HEK293 (cell line): ENCODE data around the gene CEP55.

Experiments used
- ELK4 ChIP-seq: IDR thresholded peaks from 2 replicates; pipeline ENCODE4 v1.6.1; 2011; ENCODE audit warnings: mild to moderate bottlenecking, low read depth, low read length, borderline replicate concordance
- HOXA7 ChIP-seq: sonication (generic); formaldehyde crosslinking; IDR thresholded peaks from 2 replicates; pipeline ENCODE4 v1.8.1; 2022; ENCODE audit warnings: missing genetic modification reagents, borderline replicate concordance
- INSM2 ChIP-seq: fragments of 450-650 bp; formaldehyde crosslinking; IDR thresholded peaks from 2 replicates; pipeline ENCODE4 v1.5.1; 2016; ENCODE audit warnings: missing biosample characterization, missing genetic modification characterization
- KLF1 ChIP-seq: fragments of 450-650 bp; formaldehyde crosslinking; IDR thresholded peaks from 2 replicates; pipeline ENCODE4 v1.5.1; 2016; ENCODE audit warnings: missing biosample characterization, missing genetic modification characterization
- SP7 ChIP-seq: fragments of 450-650 bp; formaldehyde crosslinking; IDR thresholded peaks from 2 replicates; pipeline ENCODE4 v1.5.1; 2016; ENCODE audit warnings: missing biosample characterization, missing genetic modification characterization
- TCF7L2 ChIP-seq: IDR thresholded peaks from 2 replicates; pipeline ENCODE4 v1.6.1; 2011; ENCODE audit warnings: low read depth, mild to moderate bottlenecking, inconsistent platforms, low read length, moderate library complexity, borderline replicate concordance
- ZBTB10 ChIP-seq: fragments of 450-650 bp; formaldehyde crosslinking; IDR thresholded peaks from 2 replicates; pipeline ENCODE4 v1.5.1; 2016; ENCODE audit warnings: missing biosample characterization, missing genetic modification characterization
- ZBTB21 ChIP-seq: fragments of 450-650 bp; formaldehyde crosslinking; IDR thresholded peaks from 2 replicates; pipeline ENCODE4 v1.5.1; 2017; ENCODE audit warnings: missing biosample characterization, missing genetic modification characterization
- ZBTB26 ChIP-seq: fragments of 450-650 bp; formaldehyde crosslinking; optimal IDR thresholded peaks from 2 replicates; pipeline ENCODE3; 2016; ENCODE audit warnings: missing biosample characterization, mild to moderate bottlenecking, missing genetic modification characterization
- ZNF155 ChIP-seq: fragments of 450-650 bp; formaldehyde crosslinking; IDR thresholded peaks from 2 replicates; pipeline ENCODE4 v1.5.1; 2016; ENCODE audit warnings: missing biosample characterization, missing genetic modification characterization
- ZNF157 ChIP-seq: fragments of 450-650 bp; formaldehyde crosslinking; IDR thresholded peaks from 2 replicates; pipeline ENCODE4 v1.5.1; 2016; ENCODE audit warnings: missing biosample characterization, missing genetic modification characterization
- ZNF324 ChIP-seq: fragments of 450-650 bp; formaldehyde crosslinking; IDR thresholded peaks from 2 replicates; pipeline ENCODE4 v1.5.1; 2016; ENCODE audit warnings: missing biosample characterization, missing genetic modification characterization
- ZNF335 ChIP-seq: fragments of 450-650 bp; formaldehyde crosslinking; conservative IDR thresholded peaks from 2 replicates; pipeline ENCODE4 v1.5.1; 2016; ENCODE audit warnings: missing biosample characterization, missing genetic modification characterization
- ZNF354C ChIP-seq: fragments of 450-650 bp; formaldehyde crosslinking; IDR thresholded peaks from 2 replicates; pipeline ENCODE4 v1.5.1; 2016; ENCODE audit warnings: missing biosample characterization, missing genetic modification characterization, low read depth, borderline replicate concordance
- ZNF394 ChIP-seq: fragments of 450-650 bp; formaldehyde crosslinking; IDR thresholded peaks from 2 replicates; pipeline ENCODE4 v1.5.1; 2016; ENCODE audit warnings: missing biosample characterization, missing genetic modification characterization, mild to moderate bottlenecking, moderate library complexity, borderline replicate concordance
- ZNF404 ChIP-seq: fragments of 450-650 bp; formaldehyde crosslinking; IDR thresholded peaks from 2 replicates; pipeline ENCODE4 v1.5.1; 2017; ENCODE audit warnings: missing biosample characterization, missing genetic modification characterization
- ZNF423 ChIP-seq: fragments of 450-650 bp; formaldehyde crosslinking; IDR thresholded peaks from 2 replicates; pipeline ENCODE4 v1.5.1; 2016; ENCODE audit warnings: missing biosample characterization, missing genetic modification characterization
- ZNF426 ChIP-seq: fragments of 450-650 bp; formaldehyde crosslinking; IDR thresholded peaks from 2 replicates; pipeline ENCODE4 v1.5.1; 2017; ENCODE audit warnings: missing biosample characterization, missing genetic modification characterization, mild to moderate bottlenecking, inconsistent platforms, moderate library complexity
- ZNF558 ChIP-seq: fragments of 450-650 bp; formaldehyde crosslinking; IDR thresholded peaks from 2 replicates; pipeline ENCODE4 v1.5.1; 2016; ENCODE audit warnings: missing biosample characterization, missing genetic modification characterization
- ZNF571 ChIP-seq: fragments of 450-650 bp; formaldehyde crosslinking; IDR thresholded peaks from 2 replicates; pipeline ENCODE4 v1.5.0; 2017; ENCODE audit warnings: missing biosample characterization, missing genetic modification characterization
- ZNF596 ChIP-seq: fragments of 450-650 bp; IDR thresholded peaks from 2 replicates; pipeline ENCODE4 v1.5.0; 2018; ENCODE audit warnings: missing biosample characterization, mild to moderate bottlenecking, missing genetic modification characterization, moderate library complexity
- ZNF623 ChIP-seq: fragments of 450-650 bp; formaldehyde crosslinking; IDR thresholded peaks from 2 replicates; pipeline ENCODE4 v1.5.1; 2016; ENCODE audit warnings: missing biosample characterization, missing genetic modification characterization
- ZNF624 ChIP-seq: fragments of 450-650 bp; formaldehyde crosslinking; IDR thresholded peaks from 2 replicates; pipeline ENCODE4 v1.5.1; 2017; ENCODE audit warnings: missing biosample characterization, missing genetic modification characterization
- ZNF629 ChIP-seq: fragments of 450-650 bp; formaldehyde crosslinking; IDR thresholded peaks from 2 replicates; pipeline ENCODE4 v1.5.1; 2017; ENCODE audit warnings: missing biosample characterization, missing genetic modification characterization
- ZNF639 ChIP-seq: fragments of 450-650 bp; formaldehyde crosslinking; IDR thresholded peaks from 2 replicates; pipeline ENCODE4 v1.5.1; 2016; ENCODE audit warnings: missing biosample characterization, missing genetic modification characterization
- ZNF645 ChIP-seq: fragments of 450-650 bp; formaldehyde crosslinking; IDR thresholded peaks from 2 replicates; pipeline ENCODE4; 2016; ENCODE audit warnings: missing biosample characterization, missing genetic modification characterization
- ZNF664 ChIP-seq: fragments of 450-650 bp; formaldehyde crosslinking; IDR thresholded peaks from 2 replicates; pipeline ENCODE4 v1.5.1; 2016; ENCODE audit warnings: missing biosample characterization, missing genetic modification characterization
- ZNF704 ChIP-seq: fragments of 450-650 bp; formaldehyde crosslinking; IDR thresholded peaks from 2 replicates; pipeline ENCODE4 v1.5.1; 2016; ENCODE audit warnings: missing biosample characterization, missing genetic modification characterization
- ZNF76 ChIP-seq: fragments of 450-650 bp; formaldehyde crosslinking; IDR thresholded peaks from 2 replicates; pipeline ENCODE4; 2016; ENCODE audit warnings: low read depth, missing biosample characterization, missing genetic modification characterization, borderline replicate concordance
- ZNF837 ChIP-seq: fragments of 450-650 bp; formaldehyde crosslinking; IDR thresholded peaks from 2 replicates; pipeline ENCODE4 v1.5.1; 2016; ENCODE audit warnings: missing biosample characterization, missing genetic modification characterization
- ZNF843 ChIP-seq: fragments of 450-650 bp; formaldehyde crosslinking; IDR thresholded peaks from 2 replicates; pipeline ENCODE4 v1.5.1; 2016; ENCODE audit warnings: missing biosample characterization, missing genetic modification characterization

CEP55 gene

GRCh38 chr10:93482145-93482834 is 14.1 kb upstream of the CEP55 start, which contains the start of gene MYOF (continued):
- no peak for TF ChIP-seq ELK4
- TF ChIP-seq ZNF558 (tag by site-specific recombination) = no peak
- TF ChIP-seq KLF1 (tag by site-specific recombination) = no peak
- no peak for TF ChIP-seq TCF7L2
- TF ChIP-seq ZBTB21 (tag by site-specific recombination) = no peak
- no peak for TF ChIP-seq ZNF426 (tag by site-specific recombination)
- no peak for TF ChIP-seq ZNF596
- TF ChIP-seq ZNF394 (tag by site-specific recombination) = 0 out of 2 replicates have a peak, but pooled peaks have one; percentile 26
- no peak for TF ChIP-seq ZNF623 (tag by site-specific recombination)
- TF ChIP-seq ZNF76 (tag by site-specific recombination) = no peak
- no peak for TF ChIP-seq ZNF571
- TF ChIP-seq SP7 = peak; percentile 54; the same call in 1 of the 2 replicates
- no peak for TF ChIP-seq ZNF704
- no peak for TF ChIP-seq HOXA7
- TF ChIP-seq ZNF664 (tag by site-specific recombination) = peak; percentile 22; the same call in 1 of the 2 replicates
- TF ChIP-seq ZNF324 (tag by site-specific recombination) = no peak
- no peak for TF ChIP-seq ZNF423 (tag by site-specific recombination)
- no peak for TF ChIP-seq ZNF645 (tag by site-specific recombination)
- TF ChIP-seq ZNF404 (tag by site-specific recombination) = no peak
- TF ChIP-seq ZBTB10 (tag by site-specific recombination) = no peak
- no peak for TF ChIP-seq ZBTB26 (tag by site-specific recombination)
- peak; percentile 79 for TF ChIP-seq ZNF335 (tag by site-specific recombination)
- TF ChIP-seq ZNF837 (tag by site-specific recombination) = no peak
- no peak for TF ChIP-seq ZNF639 (tag by site-specific recombination)
- no peak for TF ChIP-seq ZNF624 (tag by site-specific recombination)
- TF ChIP-seq ZNF354C = no peak
- no peak for TF ChIP-seq ZNF155 (tag by site-specific recombination)
- TF ChIP-seq INSM2 (tag by site-specific recombination) = no peak
- no peak for TF ChIP-seq ZNF843 (tag by site-specific recombination)
- peak; percentile 34; the same call in 1 of the 2 replicates for TF ChIP-seq ZNF629 (tag by site-specific recombination)
- TF ChIP-seq ZNF157 = no peak
